ENCODE results near the gene JPH4. TPM values are rescaled to one million over a fixed set of nuclear protein-coding genes. Genes with fewer than 3 reads are reported as not detected.

JPH4 gene
- total RNA-seq, 1 experiment from 2014 or later, result 0.15 TPM

- Histone ChIP-seq H3K27ac (ENCODE audit: low read depth, low read length) (no peak overlapping the region), H3K4me1 (ENCODE audit: control insufficient read depth in 1 of 2, insufficient read depth in 2 of 2, low read length in 2 of 2) (no peaks in the 10 kb centered on the region), H3K79me2 (ENCODE audit: insufficient read depth, low read length) (no peaks in the 10 kb centered on the region), H3K9ac (ENCODE audit: low read length) (no peak overlapping the region), H3K36me3 (ENCODE audit: control insufficient read depth in 1 of 2, insufficient read depth in 2 of 2, low read length in 2 of 2) (no peaks in the 10 kb centered on the region), H3K4me2 (ENCODE audit: low read length) (no peak overlapping the region), H3K9me3 (ENCODE audit: control insufficient read depth in 1 of 2, insufficient read depth in 1 of 2, low read depth in 1 of 2, low read length in 2 of 2) (no peaks in the 10 kb centered on the region), H2AFZ (ENCODE audit: low read depth, low read length, poor library complexity, severe bottlenecking) (no peak overlapping the region), H3K27me3 (ENCODE audit: insufficient read depth, low read length) (no peaks in the 10 kb centered on the region), H3K9me2 (ENCODE audit: insufficient read depth) (no peaks in the 10 kb centered on the region), H4K20me1 (ENCODE audit: insufficient read depth) (no peaks in the 10 kb centered on the region), H3K4me3 (replicated peaks in 1 of 2; ENCODE audit: low read depth in 1 of 2, low read length in 2 of 2) (no peak overlapping the region)
- intact Hi-C loops (cut with micrococcal nuclease), result no loop called here
- no peak for TF ChIP-seq SRF (IDR thresholded peaks at IDR 0.05; ENCODE audit: low read depth)
- TF ChIP-seq YY1 (IDR thresholded peaks at IDR 0.05; ENCODE audit: extremely low read depth, insufficient replicate concordance, low read depth, low read length), result no peak
- TF ChIP-seq POLR2A (IDR thresholded peaks at IDR 0.05; ENCODE audit: borderline replicate concordance, extremely low read depth, insufficient read depth, insufficient read length), result no peak
- no peak for TF ChIP-seq ZNF274 (IDR thresholded peaks at IDR 0.05; ENCODE audit: low read depth, low read length)
- no peak for TF ChIP-seq SP1 (IDR thresholded peaks at IDR 0.05; ENCODE audit: low read depth)
- no peak for TF ChIP-seq SIN3A (IDR thresholded peaks at IDR 0.05; ENCODE audit: low read depth)
- no peak for TF ChIP-seq POLR2AphosphoS5 (IDR thresholded peaks at IDR 0.05; ENCODE audit: low read depth, low read length)
- no peak for TF ChIP-seq TCF7L2 (IDR thresholded peaks at IDR 0.05; ENCODE audit: borderline replicate concordance, extremely low read depth, insufficient read depth, insufficient read length)
- TF ChIP-seq CEBPB (IDR thresholded peaks at IDR 0.05; ENCODE audit: low read depth), result no peak
- no peak for TF ChIP-seq CTCF (IDR thresholded peaks at IDR 0.05 in 2 of 3, conservative IDR thresholded peaks at IDR 0.05 in 1 of 3; ENCODE audit: borderline replicate concordance in 1 of 3, insufficient read depth in 1 of 3, low read depth in 2 of 3, low read length in 2 of 3)
- no peak for TF ChIP-seq JUND (IDR thresholded peaks at IDR 0.05)
- no peak for TF ChIP-seq CBX3 (IDR thresholded peaks at IDR 0.05; ENCODE audit: low read depth)
- TF ChIP-seq EZH2phosphoT487 (IDR thresholded peaks at IDR 0.05; ENCODE audit: borderline replicate concordance), result no peak
- no peak for TF ChIP-seq ZBTB33 (IDR thresholded peaks at IDR 0.05; ENCODE audit: extremely low read depth, insufficient replicate concordance, low read length)
- DNase-seq (ENCODE audit: low read depth, low spot score) (no peak), ATAC-seq (no peak)
- ChIA-PET RAD21 (ENCODE audit: low non-redundant PET in 1 of 2, low total read pairs in 2 of 2, uncharacterized antibody in 2 of 2, unreplicated experiment in 2 of 2) (no interaction called here), POLR2A (no interaction called here), CTCF (no interaction called here)
- no TSS peak for BruUV-seq (replicated peaks)
Observed at GRCh38 chr14:23577710-23578392, 739 bp downstream of the JPH4 start.
